Endodermal cell (in vitro differentiated cells): Measurements from ENCODE around the gene SORCS2. TPM values are rescaled to one million over a fixed set of nuclear protein-coding genes. Genes with fewer than 3 reads are reported as not detected.
A peak's percentile ranks its signal among the peaks of the same experiment; 100 is the strongest.

ENCODE experiments used
- DNase-seq: peaks from one replicate; pipeline ENCODE4 v3.0.0-alpha.2; 2017
- H3K27ac ChIP-seq: 2 replicates; pipeline ENCODE4 v1.5.1; 2013; ENCODE audit warnings: mild to moderate bottlenecking, low read depth, low read length, moderate library complexity
- H3K27me3 ChIP-seq: 2 replicates; pipeline ENCODE4 v1.6.1; 2013; ENCODE audit warnings: mild to moderate bottlenecking, low read length, moderate library complexity; ENCODE audit not compliant: insufficient read depth, control insufficient read depth, poor library complexity, severe bottlenecking
- H3K36me3 ChIP-seq: 2 replicates; pipeline ENCODE4 v1.7.0; 2013; ENCODE audit warnings: mild to moderate bottlenecking, low read length, moderate library complexity; ENCODE audit not compliant: control insufficient read depth, insufficient read depth
- H3K4me1 ChIP-seq: one replicate; pipeline ENCODE4 v1.7.0; 2013; ENCODE audit warnings: low read length; ENCODE audit not compliant: control insufficient read depth, insufficient read depth
- H3K4me3 ChIP-seq: 2 replicates; pipeline ENCODE4 v1.5.1; 2013; ENCODE audit warnings: mild to moderate bottlenecking, low read length, moderate library complexity
- H3K9ac ChIP-seq: 2 replicates; pipeline ENCODE4 v1.6.1; 2013; ENCODE audit warnings: mild to moderate bottlenecking, low read length, moderate library complexity; ENCODE audit not compliant: poor library complexity, severe bottlenecking; ENCODE audit errors: extremely low read depth
- H3K9me3 ChIP-seq: 2 replicates; pipeline ENCODE4 v1.6.1; 2013; ENCODE audit warnings: mild to moderate bottlenecking, low read length, moderate library complexity; ENCODE audit not compliant: control insufficient read depth
- H3K27ac Mint-ChIP-seq: 2 replicates; pipeline ENCODE4 v1.8.0; 2020; ENCODE audit warnings: mixed read lengths
- H3K27me3 Mint-ChIP-seq: 2 replicates; pipeline ENCODE4 v1.8.0; 2021; ENCODE audit warnings: mild to moderate bottlenecking, mixed read lengths; ENCODE audit not compliant: insufficient read depth
- H3K36me3 Mint-ChIP-seq: 2 replicates; pipeline ENCODE4 v1.8.0; 2020; ENCODE audit warnings: low read depth, mixed read lengths
- H3K4me1 Mint-ChIP-seq: 2 replicates; pipeline ENCODE4 v1.8.0; 2020; ENCODE audit warnings: mixed read lengths
- H3K4me3 Mint-ChIP-seq: 2 replicates; pipeline ENCODE4 v1.8.0; 2020; ENCODE audit warnings: mild to moderate bottlenecking, moderate library complexity, mixed read lengths
- H3K9me3 Mint-ChIP-seq: 2 replicates; pipeline ENCODE4 v1.8.0; 2020; ENCODE audit warnings: mild to moderate bottlenecking, mixed read lengths
- CTCF ChIP-seq: fragments of 200-600 bp; sonication (generic); conservative IDR thresholded peaks from 2 replicates; pipeline ENCODE4 v1.5.0; 2021; ENCODE audit warnings: antibody characterized with exemption, mild to moderate bottlenecking
- WGBS, 2 experiments: methylation state at CpG; one replicate each; pipeline versions ENCODE4 v1.1.5 to v1.1.7; 2013; ENCODE audit warnings: missing lambda C conversion rate in 2 of 2, mixed read lengths in 1 of 2; ENCODE audit not compliant: insufficient coverage in 1 of 2, insufficient read length in 1 of 2; 5-methylcytosine and 5-hydroxymethylcytosine counted together
- total RNA-seq, 2 donors: library from RNA; stranded (reverse); fragmentation: NEBNext Ultra II Directional in 1 of 2; extraction: Animal tissue kit (Norgen Biotek cat#: 25700) in 1 of 2; gene quantifications; 2 replicates in 1 of 2; 3 replicates in 1 of 2; pipeline ENCODE4 v1.2.1, GENCODE V29; 2021

The SORCS2 gene
- total RNA-seq, 2 donors from 2014 or later: 1.4 to 1.9 TPM

- Mint-ChIP-seq H3K27ac (no peak overlapping the region), H3K4me1 (no peaks in the 10 kb centered on the region), H3K9me3 (peaks cover 6% of the 10 kb centered on the region), H3K4me3 (no peak overlapping the region), H3K27me3 (no peaks in the 10 kb centered on the region), H3K36me3 (no peaks in the 10 kb centered on the region)
- Histone ChIP-seq H3K9ac (no peak overlapping the region), H3K27ac (no peak overlapping the region), H3K36me3 (no peaks in the 10 kb centered on the region), H3K27me3 (no peaks in the 10 kb centered on the region), H3K4me1 (no peaks in the 10 kb centered on the region), H3K4me3 (no peak overlapping the region), H3K9me3 (no peaks in the 10 kb centered on the region)
- WGBS, 2 experiments: 44 to 66% methylated on average over 7 to 11 of the region's 11 CpGs
- TF ChIP-seq CTCF: peak; percentile 58
- peak; percentile 83 for DNase-seq
These were observed 270.2 kb downstream of the SORCS2 start for GRCh38 chr4:7462509-7462971.

- TF ChIP-seq CTCF: no peak
- Mint-ChIP-seq H3K27ac (no peak overlapping the region), H3K9me3 (peaks cover 6% of the 10 kb centered on the region), H3K4me1 (no peaks in the 10 kb centered on the region), H3K27me3 (no peaks in the 10 kb centered on the region), H3K36me3 (no peaks in the 10 kb centered on the region), H3K4me3 (no peak overlapping the region)
- H3K36me3 ChIP-seq: no peaks in the 10 kb centered on the region
- 93 to 94% methylated on average over 19 to 20 of the region's 20 CpGs for WGBS, 2 experiments
- no peaks in the 10 kb centered on the region for H3K4me1 ChIP-seq
- H3K27ac ChIP-seq: no peak overlapping the region
- no peaks in the 10 kb centered on the region for H3K27me3 ChIP-seq
- no peaks in the 10 kb centered on the region for H3K9me3 ChIP-seq
- no peak overlapping the region for H3K4me3 ChIP-seq
- no peak for DNase-seq
- H3K9ac ChIP-seq: no peak overlapping the region
These were observed 271.4 kb downstream of the SORCS2 start for GRCh38 chr4:7463566-7464258.

- Mint-ChIP-seq H3K4me1 (no peaks in the 10 kb centered on the region), H3K36me3 (no peaks in the 10 kb centered on the region), H3K27me3 (no peaks in the 10 kb centered on the region), H3K9me3 (peaks cover 6% of the 10 kb centered on the region), H3K27ac (no peak overlapping the region), H3K4me3 (no peak overlapping the region)
- no peaks in the 10 kb centered on the region for H3K36me3 ChIP-seq
- H3K4me1 ChIP-seq: no peaks in the 10 kb centered on the region
- H3K27me3 ChIP-seq: no peaks in the 10 kb centered on the region
- no peak overlapping the region for H3K9ac ChIP-seq
- TF ChIP-seq CTCF: no peak
- H3K27ac ChIP-seq: no peak overlapping the region
- DNase-seq: no peak
- H3K4me3 ChIP-seq: no peak overlapping the region
- no peaks in the 10 kb centered on the region for H3K9me3 ChIP-seq
- 76 to 82% methylated on average over 5 of the region's 5 CpGs for WGBS, 2 experiments
These were observed 271.9 kb downstream of the SORCS2 start for GRCh38 chr4:7464259-7464655.
